ENCODE measurements around the gene NUTM2G. TPM values are rescaled to one million over a fixed set of nuclear protein-coding genes. Genes with fewer than 3 reads are reported as not detected.
"Not testable (repeated sequence)": the region's sequence is repeated elsewhere in the genome, so short reads cannot be mapped to it uniquely, and the experiment has no call there.

Gene NUTM2G, protein sequence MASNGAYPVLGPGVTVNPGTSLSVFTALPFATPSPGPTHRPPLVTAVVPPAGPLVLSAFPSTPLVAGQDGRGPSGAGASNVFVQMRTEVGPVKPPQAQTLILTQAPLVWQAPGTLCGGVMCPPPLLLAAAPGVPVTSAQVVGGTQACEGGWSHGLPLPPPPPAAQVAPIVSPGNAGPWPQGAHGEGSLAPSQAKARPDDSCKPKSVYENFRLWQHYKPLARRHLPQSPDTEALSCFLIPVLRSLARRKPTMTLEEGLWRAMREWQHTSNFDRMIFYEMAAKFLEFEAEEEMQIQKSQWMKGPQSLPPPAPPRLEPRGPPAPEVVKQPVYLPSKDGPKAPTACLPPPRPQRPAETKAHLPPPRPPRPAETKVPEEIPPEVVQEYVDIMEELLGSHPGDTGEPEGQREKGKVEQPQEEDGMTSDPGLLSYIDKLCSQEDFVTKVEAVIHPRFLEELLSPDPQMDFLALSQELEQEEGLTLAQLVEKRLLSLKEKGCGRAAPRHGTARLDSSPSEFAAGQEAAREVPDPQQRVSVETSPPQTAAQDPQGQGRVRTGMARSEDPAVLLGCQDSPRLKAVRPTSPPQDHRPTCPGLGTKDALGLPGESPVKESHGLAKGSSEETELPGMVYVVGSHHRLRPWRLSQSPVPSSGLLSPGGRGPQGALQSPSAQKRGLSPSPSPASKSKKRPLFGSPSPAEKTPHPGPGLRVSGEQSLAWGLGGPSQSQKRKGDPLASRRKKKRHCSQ
- not detected in 2 replicates for total RNA-seq (2014; rRNA removed)
- not detected for Bru-seq, nascent RNA
- percentile 6 among the genes with signal in this experiment for BruChase-seq, experiment 1, labeled RNA remaining after a 6-hour chase
- BruChase-seq, experiment 2, labeled RNA remaining after a 2-hour chase: percentile 6 among the genes with signal in this experiment
- long read RNA-seq, partial matches to known transcripts: 0 of 2 reads
- long read RNA-seq, other reads (novel, unspliced or antisense): 2 of 2 reads

DNA sequence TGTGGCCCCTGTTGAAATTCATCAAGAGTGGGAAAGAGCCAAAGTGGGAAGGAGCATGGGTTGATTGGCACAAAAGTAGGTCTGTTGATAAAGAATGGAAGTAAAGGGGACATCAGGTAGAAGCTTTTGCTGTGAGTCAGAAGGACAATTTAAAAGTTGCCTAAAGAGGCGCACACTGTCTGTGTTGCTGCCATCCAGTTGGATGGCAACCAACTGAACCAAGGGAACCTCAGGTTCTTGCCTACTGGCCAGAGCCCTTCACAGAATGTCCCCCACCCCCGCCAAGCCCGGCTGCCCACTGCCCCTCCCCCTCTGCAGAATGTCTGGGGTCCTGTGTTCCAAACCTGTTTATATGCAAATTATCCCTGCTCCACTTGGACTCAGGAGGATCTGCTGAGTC is at the start of gene NUTM2G:
TSS of gene NUTM2G (plus strand) at position 301 of the 400 bp plus-strand sequence. CDS start 182 bp downstream, outside the sequence.
- H2AFZ ChIP-seq (ENCODE audit: low read length); H3K27me3 ChIP-seq (ENCODE audit: low read length); CTCF ChIA-PET; H3K9ac ChIP-seq (ENCODE audit: low read length); H3K27ac ChIP-seq (ENCODE audit: low read length); H3K4me1 ChIP-seq (ENCODE audit: insufficient read depth, low read length); H3K9me3 ChIP-seq (ENCODE audit: low read length); H3K36me3 ChIP-seq (ENCODE audit: low read depth, low read length); DNase-seq; H3K79me2 ChIP-seq (ENCODE audit: low read length); H3F3A ChIP-seq (ENCODE audit: low read length, unreplicated experiment); POLR2A ChIA-PET (ENCODE audit: unreplicated experiment); H4K20me1 ChIP-seq (ENCODE audit: low read length); H3K9me2 ChIP-seq (replicated peaks; ENCODE audit: low read length); BruUV-seq (replicated peaks); ATAC-seq; H3K4me3 ChIP-seq (ENCODE audit: low read length); intact Hi-C loops (cut with micrococcal nuclease); H3K4me2 ChIP-seq (ENCODE audit: low read length): not testable (repeated sequence)

DNA sequence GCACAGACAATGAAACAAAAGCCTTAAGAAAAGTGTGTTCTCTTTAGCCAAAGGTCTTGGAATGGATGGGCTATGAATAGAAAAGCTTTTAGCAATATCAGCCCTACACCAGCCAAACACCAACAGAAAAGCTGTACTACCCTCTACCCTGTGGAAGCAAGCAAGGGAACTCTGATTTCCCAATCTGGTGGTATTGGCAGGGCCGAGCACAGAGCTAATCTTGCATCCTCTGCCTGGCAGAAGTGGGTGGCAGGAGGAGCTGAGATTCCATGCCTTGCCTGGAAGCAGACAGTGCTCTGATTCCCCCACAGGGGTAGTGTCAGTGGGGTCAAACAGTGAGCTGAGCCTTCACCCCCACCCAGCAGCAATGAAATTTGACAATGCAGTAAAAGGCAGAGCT is 44.7 kb upstream of the NUTM2G start:
- H3K9ac ChIP-seq (ENCODE audit: low read length): no peak overlapping the region
- no peak for TF ChIP-seq EZH2phosphoT487 (IDR thresholded peaks at IDR 0.05; ENCODE audit: borderline replicate concordance, low read length)
- no peak for TF ChIP-seq EZH2 (IDR thresholded peaks at IDR 0.05; ENCODE audit: low read length, unreplicated experiment)
- TF ChIP-seq, protein P1, sequence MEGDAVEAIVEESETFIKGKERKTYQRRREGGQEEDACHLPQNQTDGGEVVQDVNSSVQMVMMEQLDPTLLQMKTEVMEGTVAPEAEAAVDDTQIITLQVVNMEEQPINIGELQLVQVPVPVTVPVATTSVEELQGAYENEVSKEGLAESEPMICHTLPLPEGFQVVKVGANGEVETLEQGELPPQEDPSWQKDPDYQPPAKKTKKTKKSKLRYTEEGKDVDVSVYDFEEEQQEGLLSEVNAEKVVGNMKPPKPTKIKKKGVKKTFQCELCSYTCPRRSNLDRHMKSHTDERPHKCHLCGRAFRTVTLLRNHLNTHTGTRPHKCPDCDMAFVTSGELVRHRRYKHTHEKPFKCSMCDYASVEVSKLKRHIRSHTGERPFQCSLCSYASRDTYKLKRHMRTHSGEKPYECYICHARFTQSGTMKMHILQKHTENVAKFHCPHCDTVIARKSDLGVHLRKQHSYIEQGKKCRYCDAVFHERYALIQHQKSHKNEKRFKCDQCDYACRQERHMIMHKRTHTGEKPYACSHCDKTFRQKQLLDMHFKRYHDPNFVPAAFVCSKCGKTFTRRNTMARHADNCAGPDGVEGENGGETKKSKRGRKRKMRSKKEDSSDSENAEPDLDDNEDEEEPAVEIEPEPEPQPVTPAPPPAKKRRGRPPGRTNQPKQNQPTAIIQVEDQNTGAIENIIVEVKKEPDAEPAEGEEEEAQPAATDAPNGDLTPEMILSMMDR (conservative IDR thresholded peaks at IDR 0.05; ENCODE audit: low read depth, low read length): no peak
- no peaks in the 10 kb centered on the region for H3F3A ChIP-seq (ENCODE audit: low read length, unreplicated experiment)
- no peaks in the 10 kb centered on the region for H3K79me2 ChIP-seq (ENCODE audit: low read length)
- no peaks in the 10 kb centered on the region for H3K9me2 ChIP-seq (replicated peaks; ENCODE audit: low read length)
- H3K4me3 ChIP-seq (ENCODE audit: low read length): no peak overlapping the region
- peak overlapping the region; percentile 58 for H3K4me2 ChIP-seq (ENCODE audit: low read length)
- H3K4me1 ChIP-seq (ENCODE audit: insufficient read depth, low read length): peaks cover 17% of the 10 kb centered on the region
- no peaks in the 10 kb centered on the region for H3K27me3 ChIP-seq (ENCODE audit: low read length)
- BruUV-seq (replicated peaks): no TSS peak
- H4K20me1 ChIP-seq (ENCODE audit: low read length): no peaks in the 10 kb centered on the region
- no peak for DNase-seq
- intact Hi-C loops (cut with micrococcal nuclease): no loop called here
- H3K27ac ChIP-seq (ENCODE audit: low read length): peak overlapping the region; percentile 57
- H2AFZ ChIP-seq (ENCODE audit: low read length): no peak overlapping the region
- CTCF ChIA-PET: no interaction called here
- H3K36me3 ChIP-seq (ENCODE audit: low read depth, low read length): no peaks in the 10 kb centered on the region
- ATAC-seq: no peak
- no peaks in the 10 kb centered on the region for H3K9me3 ChIP-seq (ENCODE audit: low read length)
- POLR2A ChIA-PET (ENCODE audit: unreplicated experiment): no interaction called here

DNA sequence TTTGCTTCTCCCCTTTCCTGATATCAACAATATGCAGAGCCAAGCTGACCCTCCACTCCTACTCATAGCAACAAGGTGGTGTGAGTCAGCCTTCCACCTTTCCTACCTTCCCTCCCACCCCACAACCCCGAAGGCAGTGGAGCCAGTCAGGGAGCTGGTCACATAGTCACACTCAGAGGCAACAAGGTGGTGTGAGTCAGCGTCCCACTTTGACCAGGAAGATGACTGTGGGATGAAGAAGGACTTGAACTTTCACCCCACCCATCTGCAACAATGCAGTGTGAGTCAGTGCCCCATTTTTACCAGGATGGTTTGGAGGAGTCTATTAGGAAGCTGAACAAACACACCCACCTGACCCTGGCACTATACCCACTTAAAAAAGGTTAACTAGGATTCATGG is 44.2 kb upstream of the NUTM2G start:
- Histone ChIP-seq H3K27me3 (ENCODE audit: low read length) (no peaks in the 10 kb centered on the region), H3K27ac (ENCODE audit: low read length) (peak overlapping the region; percentile 57), H3K4me1 (ENCODE audit: insufficient read depth, low read length) (peaks cover 17% of the 10 kb centered on the region), H3F3A (ENCODE audit: low read length, unreplicated experiment) (no peaks in the 10 kb centered on the region), H2AFZ (ENCODE audit: low read length) (no peak overlapping the region), H3K4me2 (ENCODE audit: low read length) (peak overlapping the region; percentile 58), H4K20me1 (ENCODE audit: low read length) (no peaks in the 10 kb centered on the region), H3K9me2 (replicated peaks; ENCODE audit: low read length) (no peaks in the 10 kb centered on the region), H3K4me3 (ENCODE audit: low read length) (no peak overlapping the region), H3K36me3 (ENCODE audit: low read depth, low read length) (no peaks in the 10 kb centered on the region), H3K9ac (ENCODE audit: low read length) (no peak overlapping the region), H3K79me2 (ENCODE audit: low read length) (no peaks in the 10 kb centered on the region), H3K9me3 (ENCODE audit: low read length) (no peaks in the 10 kb centered on the region)
- intact Hi-C loops (cut with micrococcal nuclease): no loop called here
- TF ChIP-seq, protein P1 (conservative IDR thresholded peaks at IDR 0.05; ENCODE audit: low read depth, low read length): no peak
- TF ChIP-seq EZH2 (IDR thresholded peaks at IDR 0.05; ENCODE audit: low read length, unreplicated experiment) (no peak), EZH2phosphoT487 (IDR thresholded peaks at IDR 0.05; ENCODE audit: borderline replicate concordance, low read length) (no peak)
- no TSS peak for BruUV-seq (replicated peaks)
- ChIA-PET CTCF (interaction anchor here (0.6 kb wide), 1 partner anchor 353 kb away, joined by 3 read pairs; no protein-coding TSS in a partner anchor), POLR2A (ENCODE audit: unreplicated experiment) (no interaction called here)
- ATAC-seq (peak; percentile 99), DNase-seq (peak; percentile 94)

Measured in PC-3 (cell line).